K562 (cell line): ENCODE data around the gene GRIK1. TPM values are rescaled to one million over a fixed set of nuclear protein-coding genes. Genes with fewer than 3 reads are reported as not detected.

Source experiments
- ATAC-seq: fragments of 200-7000 bp; cut with Tn5 transposase; 3 replicates; pipeline ENCODE4 v1.9.1; 2020; ENCODE audit warnings: moderate library complexity
- BruUV-seq: library from RNA; stranded (reverse); fragments of 400-500 nt; replicated peaks from 2 replicates; lab custom pipeline; 2021; lab: Mats Ljungman, UMichigan
- CTCF ChIA-PET: fragments of 300-600 bp; formaldehyde crosslinking; extraction: SDS; loops from one replicate; lab custom pipeline; 2021; ENCODE audit warnings: low intra/inter-chr PET ratio; lab: Yijun Ruan, JAX
- POLR2A ChIA-PET: fragments of 300-600, 350-650 bp; sonication (Branson Sonifier 250); formaldehyde crosslinking; extraction: SDS; loops from one replicate; lab custom pipeline; 2021; ENCODE audit warnings: antibody characterized with exemption, inconsistent platforms; lab: Yijun Ruan, JAX
- DNase-seq, 4 experiments: peaks; one replicate each; pipeline versions ENCODE4 v3.0.0 to v3.0.0-alpha.2; 2011 to 2018; ENCODE audit warnings: low spot score in 3 of 4, mixed read lengths in 3 of 4; ENCODE audit errors: extremely low read depth in 1 of 4
- FAIRE-seq: peaks from 2 replicates; lab custom pipeline; 2011; peaks lifted over from hg19 to GRCh38; lab: Jason Lieb, UNC
- H2AFZ ChIP-seq: 2 replicates; pipeline ENCODE4 v1.6.0; 2011; ENCODE audit warnings: low read depth, low read length, control low read depth, inconsistent platforms
- H3K27ac ChIP-seq: fragments of 200-600 bp; 3 replicates; pipeline ENCODE4 v1.8.0; 2011; ENCODE audit warnings: low read depth, mild to moderate bottlenecking, control low read depth, inconsistent platforms, low read length, moderate library complexity, mixed read lengths; ENCODE audit errors: extremely low read depth
- H3K27me3 ChIP-seq, 2 experiments: fragments of 300-600 bp in 1 of 2; 2 replicates in 1 of 2; 3 replicates in 1 of 2; pipeline versions ENCODE4 v1.6.0 to v1.8.0; 2011; ENCODE audit warnings: inconsistent platforms in 2 of 2, low read length in 2 of 2, mild to moderate bottlenecking in 1 of 2, mixed read lengths in 1 of 2, moderate library complexity in 1 of 2; ENCODE audit not compliant: control insufficient read depth in 2 of 2, insufficient read depth in 2 of 2
- H3K36me3 ChIP-seq: fragments of 300-600 bp; 3 replicates; pipeline ENCODE4 v1.8.0; 2011; ENCODE audit warnings: mild to moderate bottlenecking, low read length, inconsistent platforms; ENCODE audit not compliant: control insufficient read depth, insufficient read depth
- H3K4me1 ChIP-seq, 2 experiments: fragments of 200-600 bp in 1 of 2; replicated peaks in 1 of 2; 2 replicates in 1 of 2; 3 replicates in 1 of 2; pipeline versions ENCODE4 v1.5.1 to v1.8.0; 2011; ENCODE audit warnings: inconsistent platforms in 2 of 2, low read length in 2 of 2, mild to moderate bottlenecking in 1 of 2, mixed read lengths in 1 of 2, moderate library complexity in 1 of 2; ENCODE audit not compliant: control insufficient read depth in 2 of 2, insufficient read depth in 2 of 2
- H3K4me2 ChIP-seq: 2 replicates; pipeline ENCODE4 v1.6.1; 2011; ENCODE audit warnings: low read length, control low read depth, inconsistent platforms, mixed read lengths; ENCODE audit not compliant: insufficient read depth
- H3K4me3 ChIP-seq: fragments of 200-600 bp; sonication (generic), shearing (Covaris generic); 2 replicates; pipeline ENCODE4 v1.5.1; 2016; ENCODE audit warnings: control low read depth, inconsistent platforms
- H3K79me2 ChIP-seq: fragments of 200-600 bp; 3 replicates; pipeline ENCODE4 v1.8.0; 2011; ENCODE audit warnings: low read length, inconsistent platforms; ENCODE audit not compliant: control insufficient read depth, insufficient read depth
- H3K9ac ChIP-seq, 2 experiments: 2 replicates each; pipeline versions ENCODE4 v1.6.0 to v1.6.1; 2011; ENCODE audit warnings: low read depth in 2 of 2, low read length in 2 of 2, control low read depth in 1 of 2, inconsistent platforms in 1 of 2, mild to moderate bottlenecking in 1 of 2, mixed read lengths in 1 of 2; ENCODE audit not compliant: insufficient read depth in 1 of 2
- H3K9me1 ChIP-seq: one replicate; pipeline ENCODE4 v1.6.0; 2011; ENCODE audit warnings: inconsistent platforms, mild to moderate bottlenecking, low read length, moderate library complexity; ENCODE audit not compliant: control insufficient read depth, insufficient read depth
- H3K9me3 ChIP-seq: replicated peaks from 2 replicates; pipeline ENCODE4 v1.5.1; 2011; ENCODE audit warnings: low read depth, low read length, inconsistent platforms; ENCODE audit not compliant: control insufficient read depth, insufficient read depth
- H4K20me1 ChIP-seq: replicated peaks from 2 replicates; pipeline ENCODE4 v1.6.1; 2011; ENCODE audit warnings: low read length, inconsistent platforms, mixed read lengths; ENCODE audit not compliant: control insufficient read depth, insufficient read depth
- BDP1 ChIP-seq: IDR thresholded peaks from 3 replicates; pipeline ENCODE4 v1.6.1; 2011; ENCODE audit not compliant: insufficient read length, insufficient read depth
- CBX8 ChIP-seq: fragments of 200-600 bp; sonication (generic); IDR thresholded peaks from 2 replicates; pipeline ENCODE4 v1.6.1; 2012; ENCODE audit warnings: borderline replicate concordance, mixed run types, low read depth, mild to moderate bottlenecking, moderate library complexity, mixed read lengths, low read length, control low read depth, inconsistent platforms; ENCODE audit not compliant: poor library complexity, severe bottlenecking; ENCODE audit errors: extremely low read depth
- CREM ChIP-seq: IDR thresholded peaks from 2 replicates; pipeline ENCODE4 v1.6.1; 2014; ENCODE audit warnings: antibody characterized with exemption, low read depth
- ETV1 ChIP-seq: fragments of 450-650 bp; conservative IDR thresholded peaks from 2 replicates; pipeline ENCODE4 v1.6.1; 2016; ENCODE audit warnings: missing genetic modification characterization, control low read depth, low read depth, missing compliant biosample characterization
- GTF2A2 ChIP-seq: IDR thresholded peaks from 2 replicates; pipeline ENCODE4 v1.6.1; 2016; ENCODE audit warnings: mild to moderate bottlenecking, missing genetic modification characterization, missing compliant biosample characterization
- GTF2E2 ChIP-seq: fragments of 200-800 bp; sonication (Bioruptor generic); IDR thresholded peaks from 2 replicates; pipeline ENCODE4 v1.6.1; 2016; ENCODE audit warnings: missing genetic modification characterization, missing compliant biosample characterization
- HCFC1 ChIP-seq: IDR thresholded peaks from 2 replicates; pipeline ENCODE4 v1.6.1; 2012; ENCODE audit warnings: low read depth, low read length, improper control_type of control experiment
- HNRNPUL1 ChIP-seq: fragments of 200-400 bp; formaldehyde crosslinking; IDR thresholded peaks from 2 replicates; pipeline ENCODE4 v1.6.1; 2017; ENCODE audit warnings: low read length
- MBD2 ChIP-seq: sonication (generic); IDR thresholded peaks from 2 replicates; pipeline ENCODE4 v1.6.1; 2016; ENCODE audit warnings: low read depth, borderline replicate concordance
- MITF ChIP-seq: IDR thresholded peaks from 2 replicates; pipeline ENCODE4 v1.6.1; 2014; ENCODE audit warnings: antibody characterized with exemption
- PML ChIP-seq: IDR thresholded peaks from 2 replicates; pipeline ENCODE4 v1.6.1; 2012; ENCODE audit warnings: low read length, inconsistent platforms
- POLR2G ChIP-seq: fragments of 200-400 bp; formaldehyde crosslinking; IDR thresholded peaks from 2 replicates; pipeline ENCODE4 v1.6.1; 2017; ENCODE audit warnings: low read depth, mild to moderate bottlenecking, antibody characterized with exemption, low read length, moderate library complexity
- RB1 ChIP-seq: fragments of 450-650 bp; IDR thresholded peaks from 2 replicates; pipeline ENCODE4 v1.6.1; 2017; ENCODE audit warnings: low read depth, mild to moderate bottlenecking
- ZBTB1 ChIP-seq: sonication (generic); formaldehyde crosslinking; IDR thresholded peaks from 2 replicates; pipeline ENCODE4 v1.8.1; 2023; ENCODE audit warnings: missing genetic modification reagents, low read depth, mild to moderate bottlenecking, borderline replicate concordance
- ZBTB49 ChIP-seq: sonication (generic); formaldehyde crosslinking; IDR thresholded peaks from 2 replicates; pipeline ENCODE4 v1.8.0; 2022; ENCODE audit warnings: missing genetic modification reagents, mild to moderate bottlenecking, borderline replicate concordance
- ZNF217 ChIP-seq: sonication (generic); formaldehyde crosslinking; IDR thresholded peaks from 2 replicates; pipeline ENCODE4 v1.8.0; 2022; ENCODE audit warnings: mild to moderate bottlenecking, missing genetic modification reagents
- ZNF57 ChIP-seq: fragments of 450-650 bp; formaldehyde crosslinking; IDR thresholded peaks from 2 replicates; pipeline ENCODE4 v1.4.0; 2020; ENCODE audit warnings: mild to moderate bottlenecking, moderate library complexity
- WGBS: fragments of 100-300 bp; shearing (Covaris generic); methylation state at CpG from one replicate; pipeline ENCODE4 v1.1.6; 2016; ENCODE audit warnings: low coverage, mixed read lengths; ENCODE audit not compliant: insufficient coverage; ENCODE audit errors: missing lambda C conversion rate; 5-methylcytosine and 5-hydroxymethylcytosine counted together
- in situ Hi-C: fragments of 300-500 bp; cut with MboI; formaldehyde crosslinking; loops from 4 replicates; pipeline ENCODE4 v1.15.0; 2018; ENCODE audit warnings: inconsistent platforms, mixed read lengths
- intact Hi-C: fragments of 100-400 bp; cut with micrococcal nuclease; formaldehyde crosslinking; loops from 2 replicates; pipeline ENCODE4 v1.14.2; 2022
- polyA plus RNA-seq, 8 experiments: library from polyadenylated mRNA; depleted of rRNA in 4 of 8; stranded (reverse) in 5 of 8; unstranded in 3 of 8; fragments of >200 nt; fragmentation: Nextera tagmentation in 2 of 8; fragmentation: Illumina TruSeq in 1 of 8; extraction: Ambion mirVana in 2 of 8; extraction: Trizol in 1 of 8; gene quantifications; 2 replicates each; pipeline versions ENCODE4 v1.2.1 to v1.2.3, GENCODE V29; 2011 to 2014; ENCODE audit warnings: inconsistent platforms in 1 of 8, missing spikeins in 1 of 8
- total RNA-seq, 7 experiments: library from RNA; depleted of rRNA in 6 of 7; stranded (reverse); fragments of >200 nt in 6 of 7; fragmentation: Illumina TruSeq in 2 of 7; extraction: Trizol in 2 of 7; gene quantifications; 2 replicates each; pipeline versions ENCODE4 v1.2.1 to v1.2.3, GENCODE V29; 2011 to 2021; ENCODE audit warnings: low replicate concordance in 1 of 7
- TF ChIP-seq, protein P1 (sequence below): fragments of 250-450 bp; sonication (Bioruptor Pico); IDR thresholded peaks from 2 replicates; pipeline ENCODE4 v1.8.0; 2021; ENCODE audit warnings: moderate library complexity, mild to moderate bottlenecking, inconsistent platforms
- TF ChIP-seq, protein P2 (sequence below): fragments of 450-650 bp; formaldehyde crosslinking; IDR thresholded peaks from 2 replicates; pipeline ENCODE4 v1.4.0; 2020; ENCODE audit warnings: mild to moderate bottlenecking

GRIK1 gene
- total and polyA plus RNA-seq, 9 of the 15 experiments (the other 6 are each of a cell fraction or from before 2014, with no cell fraction given) = 0.17 to 2.8 (median 0.53) TPM

DNA sequence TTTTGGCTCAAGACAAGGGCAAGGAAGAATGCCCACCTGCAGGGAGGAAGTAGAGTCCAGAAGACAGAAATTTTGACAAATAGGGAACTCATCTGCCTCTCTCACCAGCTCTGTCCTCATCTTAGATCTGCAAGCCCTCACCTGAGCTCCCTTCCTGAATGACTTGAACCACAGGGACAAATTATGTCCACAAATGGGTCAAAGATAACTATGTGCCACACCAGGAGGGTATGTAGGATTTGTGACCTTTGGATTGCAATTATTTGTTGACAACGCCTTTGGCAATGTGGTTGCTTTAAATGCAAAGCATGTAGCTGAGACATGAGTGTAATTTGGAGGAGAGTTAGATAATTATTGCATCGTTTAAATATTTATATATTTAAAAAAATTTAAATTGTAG is 79.5 kb downstream of the GRIK1 start:
- no peaks in the 10 kb centered on the region for H3K9me3 ChIP-seq
- intact Hi-C loops = no loop called here
- H3K79me2 ChIP-seq = no peaks in the 10 kb centered on the region
- no peak overlapping the region for H3K4me2 ChIP-seq
- FAIRE-seq (no peak), ATAC-seq (no peak), DNase-seq (no peak)
- H3K9ac ChIP-seq = no peak overlapping the region
- in situ Hi-C loops = no loop called here
- no peak overlapping the region for H3K4me3 ChIP-seq
- H3K27ac ChIP-seq = no peak overlapping the region
- ChIA-PET POLR2A (no interaction called here), CTCF (no interaction called here)
- H2AFZ ChIP-seq = no peak overlapping the region
- H3K4me1 ChIP-seq = no peaks in the 10 kb centered on the region
- H3K27me3 ChIP-seq = no peaks in the 10 kb centered on the region
- TF ChIP-seq BDP1 (no peak), ZBTB1 (CRISPR knock-in tag) (no peak), ZBTB49 (CRISPR knock-in tag) (no peak), HNRNPUL1 (no peak), CREM (no peak), ZNF217 (CRISPR knock-in tag) (no peak), POLR2G (no peak), PML (no peak), MITF (no peak), CBX8 (no peak), GTF2E2 (tag) (no peak), ZNF57 (no peak), RB1 (no peak), HCFC1 (no peak), GTF2A2 (tag) (no peak), MBD2 (no peak), ETV1 (tag) (no peak)
- TF ChIP-seq, protein P1, sequence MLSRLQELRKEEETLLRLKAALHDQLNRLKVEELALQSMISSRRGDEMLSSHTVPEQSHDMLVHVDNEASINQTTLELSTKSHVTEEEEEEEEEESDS (CRISPR knock-in tag) = no peak
- TF ChIP-seq, protein P2, sequence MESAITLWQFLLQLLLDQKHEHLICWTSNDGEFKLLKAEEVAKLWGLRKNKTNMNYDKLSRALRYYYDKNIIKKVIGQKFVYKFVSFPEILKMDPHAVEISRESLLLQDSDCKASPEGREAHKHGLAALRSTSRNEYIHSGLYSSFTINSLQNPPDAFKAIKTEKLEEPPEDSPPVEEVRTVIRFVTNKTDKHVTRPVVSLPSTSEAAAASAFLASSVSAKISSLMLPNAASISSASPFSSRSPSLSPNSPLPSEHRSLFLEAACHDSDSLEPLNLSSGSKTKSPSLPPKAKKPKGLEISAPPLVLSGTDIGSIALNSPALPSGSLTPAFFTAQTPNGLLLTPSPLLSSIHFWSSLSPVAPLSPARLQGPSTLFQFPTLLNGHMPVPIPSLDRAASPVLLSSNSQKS (CRISPR knock-in tag) = no peak
- H4K20me1 ChIP-seq = no peaks in the 10 kb centered on the region
- WGBS = 2% methylated on average over 2 of the region's 2 CpGs
- BruUV-seq = no TSS peak
- no peaks in the 10 kb centered on the region for H3K9me1 ChIP-seq
- H3K36me3 ChIP-seq = no peaks in the 10 kb centered on the region
